Stimulated activated CD4-positive, alpha-beta T cell treated with anti-CD3 and anti-CD28 coated beads, Interleukin-4, amount 100 ng/mL, for 48 hours (primary cell): ENCODE results near the gene TIPRL.
A peak's percentile ranks its signal among the peaks of the same experiment; 100 is the strongest.
"Not testable (repeated sequence)": the region's sequence is repeated elsewhere in the genome, so short reads cannot be mapped to it uniquely, and the experiment has no call there.

Experiments used
- DNase-seq, 2 donors: peaks; one replicate each; pipeline ENCODE4 v3.0.0-alpha.2; 2020; ENCODE audit warnings: low read depth in 2 of 2

Gene TIPRL

DNA sequence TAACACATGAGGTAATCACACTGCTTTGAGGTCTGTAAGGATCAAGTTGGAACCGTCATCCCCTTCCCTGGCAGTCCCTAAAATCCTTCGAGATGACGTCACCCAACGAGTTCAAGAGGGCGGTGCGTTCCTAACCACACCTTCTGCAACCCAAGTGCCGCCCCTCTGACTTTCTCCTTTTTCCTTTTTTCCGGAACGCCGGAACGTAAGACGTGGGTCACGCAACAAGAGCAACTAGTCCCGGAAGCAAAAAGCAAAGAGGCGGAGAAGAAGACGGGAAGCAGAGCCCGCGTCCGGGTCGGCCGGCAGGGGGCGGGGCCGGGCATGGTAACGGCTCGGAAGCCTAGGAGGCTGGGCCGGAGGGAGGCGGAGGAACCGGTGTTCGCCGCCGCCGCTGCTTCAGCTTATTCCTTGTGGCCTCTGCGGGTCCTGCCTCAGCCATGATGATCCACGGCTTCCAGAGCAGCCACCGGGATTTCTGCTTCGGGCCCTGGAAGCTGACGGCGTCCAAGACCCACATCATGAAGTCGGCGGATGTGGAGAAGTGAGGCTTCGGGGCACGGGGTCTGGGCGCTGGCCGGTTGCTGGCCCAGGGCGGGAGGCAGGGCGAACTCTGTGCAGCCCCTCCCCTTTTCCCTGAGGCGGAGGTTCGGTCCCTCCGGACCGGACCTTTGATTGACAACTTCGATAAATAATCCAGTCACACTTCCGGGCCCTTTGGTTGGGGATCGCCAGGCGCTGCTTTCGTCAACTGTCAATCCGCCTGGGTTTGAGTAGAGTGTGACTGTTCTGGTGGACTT lies at the start of gene TIPRL:
TSS of gene TIPRL (plus strand) at position 325 of the 800 bp plus-strand sequence. CDS start at position 441, 116 bp downstream.
- DNase-seq: peak; percentile 90 to 95

DNA sequence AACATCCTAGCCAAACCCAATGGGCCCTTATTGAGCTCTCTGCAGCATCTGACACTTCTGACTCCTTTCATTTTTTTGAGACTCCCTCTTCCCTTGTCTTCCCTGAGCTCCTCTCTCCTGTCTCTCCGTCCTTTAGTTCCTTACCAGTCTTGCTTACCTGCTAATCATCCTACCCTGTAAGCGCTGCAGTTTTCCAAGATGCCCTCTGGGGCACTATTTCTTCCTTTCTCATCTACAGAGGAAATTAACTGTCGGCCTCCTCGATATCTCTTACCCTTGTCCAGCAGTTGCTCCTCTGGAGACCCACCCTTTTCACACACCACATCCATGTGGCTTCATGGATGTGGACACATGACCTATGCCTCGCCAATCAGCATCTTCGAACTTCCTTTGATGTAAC lies 48.8 kb upstream of the TIPRL start:
- DNase-seq: no peak

DNA sequence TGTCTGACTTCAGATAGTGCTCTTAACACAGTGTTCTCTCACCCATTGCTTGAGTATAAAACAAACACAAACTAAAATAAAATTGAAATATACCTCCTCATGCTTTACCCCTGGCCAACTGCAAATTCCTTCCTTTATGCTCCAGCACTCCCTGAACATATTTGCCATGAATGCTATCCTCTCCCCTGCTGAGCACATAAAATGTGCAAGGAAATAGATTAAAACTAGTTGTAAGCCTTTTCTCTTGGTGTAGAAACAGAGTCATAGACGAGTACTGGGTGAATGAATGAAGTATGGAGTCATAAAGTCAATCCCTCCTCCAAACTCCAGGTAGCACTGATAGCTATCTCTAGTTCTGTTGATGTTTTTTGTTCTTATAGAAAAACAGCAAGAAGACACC lies 44.6 kb upstream of the TIPRL start:
- DNase-seq: no peak

DNA sequence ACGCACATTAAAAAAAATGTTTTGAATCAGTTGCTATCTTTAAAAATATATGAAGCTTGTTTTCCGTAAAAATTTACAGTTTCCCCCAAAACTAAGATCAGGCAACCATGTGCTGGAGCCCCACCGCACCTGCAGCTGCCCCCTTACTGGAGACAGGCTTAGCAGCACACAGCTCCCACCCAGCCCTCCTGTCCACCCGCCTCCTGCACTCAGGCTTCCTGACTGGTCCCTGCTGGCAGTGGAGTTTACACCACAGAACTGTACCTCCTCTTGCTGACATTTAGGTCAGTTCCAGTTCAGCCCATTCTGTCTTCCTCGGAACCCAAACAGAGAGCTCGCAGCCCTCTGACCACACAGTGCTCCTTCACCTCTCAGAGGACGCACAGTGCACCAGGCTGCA lies 44.1 kb upstream of the TIPRL start:
- DNase-seq: no peak

DNA sequence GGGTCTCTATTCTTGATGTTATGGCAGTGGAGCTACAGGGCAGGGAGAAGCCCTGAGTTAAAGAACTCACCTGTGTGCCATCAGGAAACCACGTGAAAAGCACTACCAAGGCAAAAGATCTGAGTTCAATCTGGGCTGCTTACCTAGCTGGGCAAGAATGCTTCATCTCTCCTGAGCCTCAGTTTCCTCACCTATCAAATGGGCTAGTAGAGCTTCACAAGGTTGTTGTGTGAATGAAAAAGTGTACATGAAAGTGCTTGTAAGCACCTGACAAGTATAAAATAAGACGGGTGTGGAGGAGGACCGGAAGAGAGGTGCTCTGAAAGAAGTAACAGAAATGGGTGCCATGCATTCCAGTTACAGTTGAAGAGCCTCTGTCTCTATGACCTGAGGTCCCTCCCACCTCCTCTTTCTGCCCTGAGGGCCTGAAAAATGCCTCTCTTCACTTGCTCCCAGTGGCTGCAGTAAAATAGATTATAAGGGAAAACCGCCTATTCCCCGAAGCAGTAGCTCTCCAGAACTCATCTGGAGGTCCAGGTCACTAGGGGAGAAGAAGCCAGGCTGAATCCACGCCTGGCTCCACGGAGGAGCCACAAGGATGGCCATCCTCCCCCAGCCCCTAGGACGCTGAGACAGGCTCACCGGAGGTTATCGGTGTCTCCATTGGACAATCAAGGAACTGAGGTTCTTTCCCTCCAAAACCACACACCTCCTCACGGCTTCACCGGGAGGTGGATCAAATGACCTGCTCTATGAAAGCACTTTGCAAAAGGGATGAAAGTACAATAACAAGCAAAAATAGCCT lies 43.4 kb upstream of the TIPRL start:
- DNase-seq: no peak

DNA sequence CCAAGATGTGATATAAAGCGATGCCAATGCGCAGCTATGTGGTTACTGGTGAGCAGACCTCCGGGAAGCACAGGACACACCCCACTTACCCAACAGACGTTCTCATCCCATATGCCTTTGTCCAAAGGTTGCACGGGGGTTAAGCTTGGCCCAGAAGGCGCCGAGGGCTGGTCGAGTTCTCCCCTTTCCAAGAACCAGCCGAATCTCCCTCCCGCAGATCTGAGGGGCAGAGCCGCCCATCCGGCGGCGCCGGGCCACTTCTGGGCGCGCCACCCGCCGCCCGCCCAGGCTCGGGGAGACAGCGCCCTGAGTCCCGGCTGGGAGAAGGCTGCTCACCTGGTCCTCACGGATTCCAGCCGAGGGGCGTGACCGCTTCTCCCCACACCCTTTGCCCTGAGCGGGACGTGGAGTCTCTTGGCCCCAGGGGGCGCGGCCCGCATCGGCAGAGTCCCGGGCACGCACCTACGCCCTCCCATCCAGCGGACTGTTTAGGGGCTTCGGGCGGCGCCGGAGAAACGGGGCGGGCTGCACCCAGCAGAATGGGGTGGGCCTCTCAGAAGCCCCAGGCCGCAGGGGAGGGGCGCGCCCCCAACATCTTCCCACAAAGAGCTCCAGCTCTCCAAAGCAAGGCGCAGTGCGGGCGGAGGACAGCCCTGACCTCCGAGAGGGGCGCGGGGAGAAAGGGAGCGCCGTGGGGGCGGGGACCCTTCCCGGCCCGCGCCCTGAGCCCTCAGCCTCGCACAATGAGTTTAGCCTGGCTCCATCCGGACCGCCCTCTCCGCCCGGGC lies 42.6 kb upstream of the TIPRL start:
- DNase-seq: no peak

DNA sequence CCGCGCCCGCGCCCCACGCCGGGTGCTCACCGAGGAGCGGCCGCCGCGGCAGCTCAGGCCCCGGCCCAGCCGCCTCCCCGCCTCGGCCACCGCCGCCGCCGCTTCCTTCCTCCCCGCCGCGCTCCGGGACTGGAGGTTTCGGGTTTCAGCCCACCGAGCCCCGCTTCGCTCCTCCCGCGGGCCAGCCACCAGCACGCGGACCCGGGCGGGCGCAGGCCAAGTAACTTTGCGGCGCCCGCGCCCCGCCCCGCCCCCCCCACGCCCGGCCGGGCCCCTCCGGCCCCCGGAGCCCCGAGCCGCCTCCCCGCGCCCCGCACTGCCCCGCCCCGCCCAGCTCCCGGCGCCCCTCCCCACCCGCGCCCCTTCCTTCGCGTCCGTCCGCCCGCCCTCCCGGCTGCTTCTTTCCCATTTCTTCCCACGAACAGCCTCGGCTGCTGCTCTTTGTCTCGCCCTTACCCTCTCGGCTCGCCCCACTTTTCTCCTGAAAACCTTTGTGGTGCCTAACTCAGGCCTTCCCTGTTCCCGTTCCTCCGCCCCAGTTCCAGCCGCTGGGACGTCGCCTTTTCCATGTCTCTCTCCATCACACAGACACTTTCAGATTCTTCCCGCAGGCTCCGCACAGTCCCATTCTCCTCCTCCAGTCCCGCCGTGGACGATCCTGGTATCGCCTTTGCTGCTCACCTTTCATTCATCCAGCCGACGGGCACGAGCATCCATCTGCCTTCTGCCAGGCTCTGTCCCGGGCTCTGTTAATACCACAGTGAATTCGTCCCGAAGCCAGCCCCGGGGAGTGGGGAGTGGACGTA lies 41.9 kb upstream of the TIPRL start, which contains the start of gene GPR161:
TSS of gene GPR161 (minus strand) at position 222 of the 806 bp plus-strand sequence. CDS start 32,080 bp downstream, outside the sequence.
- peak in 1 of 2 donors; percentile 16 for DNase-seq

DNA sequence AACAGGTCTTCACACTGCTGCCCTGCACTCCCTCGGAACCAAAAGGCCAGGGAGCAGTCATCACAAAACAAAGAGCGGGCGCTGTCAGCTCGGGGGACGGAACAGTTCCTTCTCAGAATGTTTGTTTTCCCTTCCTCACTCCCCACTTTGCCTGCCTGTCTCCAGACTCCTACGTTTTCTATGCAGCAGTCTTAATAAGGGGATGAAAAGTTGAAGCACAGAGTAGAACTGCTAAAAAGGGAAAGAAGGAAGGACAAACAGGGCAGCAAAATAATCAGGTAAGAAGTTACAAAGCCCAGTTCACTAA lies 41.3 kb upstream of the TIPRL start:
- no peak for DNase-seq

DNA sequence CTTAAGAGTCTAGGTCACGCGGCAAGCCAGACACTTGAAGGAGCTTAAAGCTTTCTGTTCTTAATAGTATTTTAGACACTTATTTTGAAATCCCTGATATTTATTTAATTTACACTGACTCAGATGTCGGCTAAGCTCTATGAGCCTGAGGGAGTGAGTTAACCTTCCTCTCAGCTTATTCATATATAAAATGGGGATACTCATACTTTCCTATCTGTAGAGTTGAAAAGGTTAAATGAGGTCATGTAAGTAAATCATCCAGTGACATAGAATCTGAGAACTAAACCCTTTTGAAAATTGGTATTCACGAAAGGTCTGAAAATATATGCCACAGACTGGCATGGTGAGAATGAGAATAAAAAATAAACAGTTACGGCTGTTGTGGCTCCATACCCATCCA lies 40.6 kb upstream of the TIPRL start:
- no peak for DNase-seq

DNA sequence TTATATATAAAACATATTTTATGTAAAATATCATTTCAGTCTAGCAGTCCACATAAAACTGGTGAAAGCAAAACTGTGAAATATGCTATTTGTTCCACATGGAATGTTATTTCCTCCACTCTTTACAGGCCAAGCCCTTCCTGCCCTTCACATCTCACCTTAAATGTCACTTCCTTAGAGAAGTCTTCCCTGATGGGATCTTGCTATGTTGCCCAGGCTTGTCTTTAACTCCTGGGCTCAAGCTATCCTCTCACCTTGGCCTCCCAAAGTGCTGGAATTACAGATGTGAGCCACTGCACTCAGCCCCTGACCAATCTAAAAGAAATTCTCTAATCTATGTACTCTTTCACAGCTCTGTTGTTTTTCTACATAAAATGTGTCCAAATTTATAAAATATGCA lies 39.7 kb upstream of the TIPRL start:
- DNase-seq: no peak

DNA sequence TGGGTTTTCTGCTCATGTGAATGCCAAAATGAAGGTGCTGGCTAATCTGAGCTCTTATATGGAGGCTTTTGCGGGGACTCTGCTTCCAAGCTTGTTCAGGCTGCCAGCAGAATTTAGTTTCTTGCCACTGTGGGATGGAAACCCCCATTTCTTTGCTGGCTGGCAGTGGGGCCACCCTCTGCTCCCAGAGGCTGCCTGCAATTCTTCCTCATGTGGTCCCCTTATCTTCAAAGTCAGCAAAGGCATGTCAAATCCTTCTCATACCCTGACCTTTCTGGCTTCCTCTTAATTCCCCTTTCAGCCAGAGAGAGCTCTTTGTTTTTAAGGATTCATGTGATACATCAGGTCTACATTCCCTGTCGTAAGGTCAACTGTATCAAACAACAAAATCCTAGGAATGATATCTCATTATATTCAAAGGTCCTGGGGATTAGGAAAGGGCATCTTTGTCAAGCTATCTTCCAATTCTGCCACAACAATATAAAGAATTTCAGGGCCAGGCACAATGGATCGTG lies 36.8 kb upstream of the TIPRL start:
- no peak for DNase-seq

DNA sequence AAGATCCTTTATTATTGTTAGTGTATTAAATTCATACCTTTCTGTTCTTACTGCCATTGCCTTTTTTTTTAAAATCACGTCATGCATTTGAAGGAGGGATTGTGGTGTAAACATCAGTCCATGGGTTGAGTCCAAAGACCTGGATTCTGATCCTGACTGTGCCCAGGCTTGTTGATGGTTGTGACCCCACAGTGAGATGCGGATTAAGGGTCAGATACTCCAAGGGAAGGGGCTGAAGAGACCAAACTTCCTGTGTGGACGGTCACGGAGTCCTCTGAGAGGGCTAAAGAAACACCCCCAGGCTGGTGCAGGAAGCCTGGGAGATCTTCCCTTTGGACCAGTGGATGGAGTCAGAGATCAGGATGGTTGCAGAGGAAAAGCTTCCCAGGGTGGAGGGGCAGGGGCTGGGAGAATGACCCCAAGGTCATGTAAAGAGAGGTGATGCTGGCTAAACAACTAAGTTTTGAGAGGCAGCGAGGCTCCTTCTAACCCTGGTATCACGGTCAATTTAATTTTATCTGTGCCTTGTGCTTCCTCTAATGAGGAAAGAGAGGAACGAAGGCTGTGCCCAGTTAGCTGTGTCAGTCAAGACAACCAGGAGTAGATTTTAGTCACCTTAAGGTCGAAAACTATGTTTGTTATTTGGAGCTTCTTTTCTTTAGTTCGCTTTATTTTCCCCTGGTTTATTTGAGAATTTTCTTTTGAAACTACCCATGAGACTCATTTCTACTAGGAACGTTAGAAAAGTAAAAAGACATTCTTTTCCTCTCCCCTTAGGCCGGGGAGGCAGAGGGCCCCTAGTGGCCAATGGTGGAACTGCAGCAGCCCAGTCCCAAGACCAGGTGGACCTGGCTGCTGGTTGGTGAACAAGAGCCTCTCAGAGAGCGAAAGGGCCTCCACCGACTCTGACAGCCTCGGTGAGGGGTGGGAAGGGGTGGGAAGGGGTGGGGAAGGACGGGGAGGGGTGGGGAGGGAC lies 33.3 kb upstream of the TIPRL start:
- peak; percentile 82 to 94 for DNase-seq

DNA sequence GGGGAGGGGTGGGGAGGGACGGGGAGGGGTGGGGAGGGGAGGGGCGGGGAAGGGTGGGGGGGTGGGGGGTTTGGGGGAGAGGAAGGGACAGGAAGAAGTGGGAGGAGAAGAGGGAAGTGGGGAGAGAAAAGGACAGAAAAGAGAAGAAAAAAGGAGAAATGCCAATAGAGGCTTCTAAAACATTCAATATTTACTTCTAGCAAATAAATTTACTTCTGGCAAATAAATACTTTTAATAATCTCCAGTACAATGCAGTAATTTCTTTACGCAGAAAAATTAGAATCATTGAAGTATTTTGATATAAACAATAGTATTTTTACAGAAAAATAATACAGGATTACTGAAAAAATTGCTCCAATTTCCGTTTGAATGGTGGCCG lies 32.6 kb upstream of the TIPRL start:
- no peak for DNase-seq

DNA sequence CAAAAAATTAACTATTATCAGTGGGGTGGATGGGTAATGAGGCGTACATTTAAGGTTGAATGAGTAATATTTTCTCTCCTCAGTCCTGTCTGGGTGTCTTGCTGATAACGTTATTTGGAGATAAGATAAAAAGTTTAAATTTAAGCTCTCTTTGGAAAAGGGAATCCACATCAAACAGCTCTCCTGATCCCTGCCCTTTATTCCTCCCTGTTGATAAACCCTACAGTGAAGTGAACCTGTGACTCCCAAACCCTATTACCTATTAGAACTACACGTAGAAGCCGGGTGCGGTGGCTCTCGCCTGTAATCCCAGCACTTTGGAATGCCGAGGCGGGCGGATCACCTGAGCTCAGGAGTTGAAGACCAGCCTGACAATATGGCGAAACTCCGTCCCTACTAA lies 32.1 kb upstream of the TIPRL start:
- no peak for DNase-seq

DNA sequence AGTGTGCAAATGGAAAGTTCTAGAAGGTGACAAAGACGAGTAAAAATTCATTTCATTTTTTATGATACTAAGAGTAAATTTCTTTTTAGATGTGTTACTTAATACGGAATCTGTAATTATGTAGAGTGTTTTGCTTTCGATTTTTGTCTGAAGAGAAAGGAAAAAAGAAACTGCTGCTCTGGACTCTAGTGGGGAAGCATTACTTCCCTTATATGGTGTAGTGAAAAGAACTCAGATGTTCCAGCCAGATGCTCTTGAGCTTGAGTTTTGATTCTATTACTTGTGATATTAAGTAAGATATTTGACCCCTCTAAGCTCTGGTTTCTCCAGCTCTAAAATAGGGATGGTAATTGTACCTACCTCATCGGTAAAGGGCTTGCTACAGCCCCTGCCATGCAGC lies 29.8 kb upstream of the TIPRL start:
- no peak for DNase-seq

DNA sequence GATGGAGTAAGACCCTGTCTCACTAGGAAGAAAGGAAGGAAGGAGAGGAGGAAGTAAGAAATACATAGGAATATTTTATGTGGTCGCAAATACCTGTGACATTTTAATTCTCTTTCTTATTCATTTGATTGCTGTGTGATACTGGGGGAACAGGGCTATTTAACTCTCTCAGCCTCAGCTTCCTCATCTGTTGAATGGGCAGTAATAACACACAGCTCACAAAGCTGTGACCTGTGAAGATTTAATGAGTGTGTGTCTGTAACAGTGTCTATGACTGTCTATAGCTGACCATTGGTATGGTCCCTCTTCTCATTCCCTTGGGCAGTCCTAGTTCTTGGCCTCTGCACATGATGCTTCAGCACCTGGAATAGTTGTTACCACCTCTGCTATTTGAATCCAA lies 28.5 kb upstream of the TIPRL start:
- no peak for DNase-seq

DNA sequence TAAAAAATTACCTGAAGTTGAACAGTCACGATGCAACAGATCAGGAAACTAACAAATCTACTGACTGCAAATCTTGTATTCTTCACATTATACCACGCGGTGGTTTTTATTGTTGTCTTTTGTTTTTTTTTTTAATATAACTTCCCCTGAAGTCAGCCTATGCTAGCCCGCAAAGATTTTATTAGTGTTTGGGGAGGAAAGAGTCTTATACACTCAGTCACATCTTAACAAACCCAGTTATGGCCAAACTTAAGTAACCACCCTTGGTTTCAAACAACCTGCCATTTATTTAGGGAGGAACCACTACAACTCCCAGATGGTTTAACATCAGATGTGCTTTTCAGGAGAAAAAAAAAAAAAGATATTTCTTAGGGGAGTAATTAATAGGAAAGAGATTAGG lies 26.8 kb upstream of the TIPRL start:
- DNase-seq: no peak

DNA sequence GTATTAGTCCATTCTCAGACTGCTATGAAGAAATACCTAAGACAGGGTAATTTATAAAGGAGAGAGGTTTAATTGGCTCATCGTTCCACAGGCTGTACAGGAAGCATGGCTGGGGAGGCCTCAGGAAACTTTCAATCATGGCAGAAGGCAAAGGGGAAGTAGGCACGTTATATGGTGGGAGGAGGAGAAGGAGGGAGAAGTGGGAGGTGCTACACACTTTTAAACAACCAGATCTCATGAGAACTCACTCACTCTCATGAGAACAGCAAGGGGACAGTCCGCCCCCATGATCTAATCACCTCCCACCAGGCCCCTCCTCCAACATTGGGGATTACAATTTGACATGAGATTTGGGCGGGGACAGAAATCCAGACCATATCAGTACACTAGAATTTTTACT lies 24.1 kb upstream of the TIPRL start:
- DNase-seq: not testable (repeated sequence)

DNA sequence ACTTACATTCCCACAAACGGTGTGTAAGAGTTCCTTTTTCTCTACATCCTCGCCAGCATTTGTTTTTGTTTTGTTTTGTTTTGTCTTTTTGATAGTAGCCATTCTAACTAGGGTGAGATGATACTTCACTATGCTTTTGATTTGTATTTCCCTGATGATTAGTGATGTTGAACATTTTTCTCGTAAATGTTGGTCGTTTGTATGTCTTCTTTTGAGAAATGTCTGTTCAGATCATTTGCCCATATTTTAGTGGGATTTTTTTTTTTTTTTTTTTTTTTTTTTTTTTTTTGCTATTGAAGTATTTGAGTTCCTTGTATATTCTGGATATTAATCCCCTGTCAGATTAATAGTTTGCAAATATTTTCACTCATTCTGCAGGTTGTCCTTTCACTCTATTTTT lies 22.9 kb upstream of the TIPRL start:
- DNase-seq: no peak

DNA sequence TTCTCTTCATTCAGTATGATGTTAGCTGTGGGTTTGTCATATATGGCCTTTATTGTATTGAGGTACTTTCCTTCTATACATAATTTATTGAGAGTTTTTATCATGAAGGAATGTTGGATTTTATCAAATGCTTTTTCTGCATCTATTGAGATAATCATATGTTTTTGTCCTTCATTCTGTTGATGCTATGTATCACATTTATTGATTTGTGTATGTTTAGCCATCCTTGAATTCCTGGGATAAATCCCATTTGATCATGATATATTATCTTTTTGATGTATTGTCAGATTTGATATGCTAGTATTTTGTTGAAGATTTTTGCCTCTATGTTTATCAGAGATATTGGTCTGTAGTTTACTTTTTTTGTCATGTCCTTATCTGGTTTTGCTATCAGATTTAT lies 21.1 kb upstream of the TIPRL start:
- DNase-seq: no peak
